HepG2 (cell line): Measurements from ENCODE around the gene METRNL. TPM values are rescaled to one million over a fixed set of nuclear protein-coding genes. Genes with fewer than 3 reads are reported as not detected.

Experiments
- ATAC-seq: fragments of 200-7000 bp; cut with Tn5 transposase; 3 replicates; pipeline ENCODE4 v1.9.1; 2020; ENCODE audit warnings: mild to moderate bottlenecking, moderate library complexity
- BruUV-seq: library from RNA; stranded (reverse); fragments of 400-500 nt; replicated peaks from 2 replicates; lab custom pipeline; 2021; lab: Mats Ljungman, UMichigan
- CTCF ChIA-PET: fragments of 300-600 bp; formaldehyde crosslinking; extraction: SDS; loops from one replicate; lab custom pipeline; 2021; ENCODE audit warnings: low total read pairs, inconsistent platforms, low intra/inter-chr PET ratio; lab: Yijun Ruan, JAX
- POLR2A ChIA-PET: fragments of 350-600 bp; sonication (Branson Sonifier 250); formaldehyde crosslinking; loops from one replicate; lab custom pipeline; 2020; ENCODE audit warnings: antibody characterized with exemption, inconsistent platforms; lab: Yijun Ruan, JAX
- DNase-seq: peaks from one replicate; pipeline ENCODE4 v3.0.0-alpha.2; 2015; ENCODE audit warnings: low spot score
- FAIRE-seq: peaks from 3 replicates; lab custom pipeline; 2011; peaks lifted over from hg19 to GRCh38; lab: Jason Lieb, UNC
- H2AFZ ChIP-seq: one replicate; pipeline ENCODE4 v1.6.1; 2011; ENCODE audit warnings: low read length, inconsistent platforms
- H3K27ac ChIP-seq: fragments of 300-600 bp; 3 replicates; pipeline ENCODE4 v1.8.0; 2011; ENCODE audit warnings: mixed run types, mild to moderate bottlenecking, mixed read lengths, low read length, inconsistent platforms; ENCODE audit not compliant: insufficient read depth; ENCODE audit errors: extremely low read length
- H3K27me3 ChIP-seq, 2 experiments: fragments of 200-600 bp in 1 of 2; 2 replicates in 1 of 2; 3 replicates in 1 of 2; pipeline versions ENCODE4 v1.6.0 to v1.8.0; 2011; ENCODE audit warnings: low read length in 2 of 2, mild to moderate bottlenecking in 2 of 2, moderate library complexity in 2 of 2, inconsistent platforms in 1 of 2; ENCODE audit not compliant: insufficient read depth in 2 of 2, control insufficient read depth in 1 of 2
- H3K36me3 ChIP-seq, 2 experiments: fragments of 200-600 bp in 1 of 2; replicated peaks in 1 of 2; 2 replicates in 1 of 2; 3 replicates in 1 of 2; pipeline versions ENCODE4 v1.5.1 to v1.8.0; 2011; ENCODE audit warnings: low read length in 2 of 2, inconsistent platforms in 1 of 2; ENCODE audit not compliant: insufficient read depth in 2 of 2, control insufficient read depth in 1 of 2
- H3K4me1 ChIP-seq: 2 replicates; pipeline ENCODE4 v1.5.1; 2012; ENCODE audit warnings: low read length, inconsistent platforms; ENCODE audit not compliant: insufficient read depth
- H3K4me2 ChIP-seq: 2 replicates; pipeline ENCODE4 v1.6.0; 2011; ENCODE audit warnings: low read depth, low read length, inconsistent platforms
- H3K4me3 ChIP-seq, 3 experiments: fragments of 200-600 bp in 1 of 3; sonication (generic), shearing (Covaris generic) in 1 of 3; replicated peaks in 1 of 3; 2 replicates each; pipeline ENCODE4 v1.5.1; 2011 to 2016; ENCODE audit warnings: low read length in 3 of 3, inconsistent platforms in 2 of 3, low read depth in 2 of 3, mild to moderate bottlenecking in 2 of 3, control low read depth in 1 of 3, mixed read lengths in 1 of 3; ENCODE audit not compliant: insufficient read depth in 1 of 3
- H3K79me2 ChIP-seq: one replicate; pipeline ENCODE4 v1.6.1; 2011; ENCODE audit warnings: low read length, inconsistent platforms; ENCODE audit not compliant: insufficient read depth
- H3K9ac ChIP-seq: 2 replicates; pipeline ENCODE4 v1.6.0; 2011; ENCODE audit warnings: mild to moderate bottlenecking, low read depth, low read length, inconsistent platforms; ENCODE audit not compliant: insufficient read depth
- H3K9me3 ChIP-seq: 2 replicates; pipeline ENCODE4 v1.5.1; 2012; ENCODE audit warnings: mild to moderate bottlenecking, low read length
- H4K20me1 ChIP-seq: 2 replicates; pipeline ENCODE4 v1.6.0; 2011; ENCODE audit warnings: inconsistent platforms, mild to moderate bottlenecking, low read length, moderate library complexity; ENCODE audit not compliant: insufficient read depth
- NFE2L1 ChIP-seq: sonication (generic); formaldehyde crosslinking; IDR thresholded peaks from 2 replicates; pipeline ENCODE4 v1.4.0; 2020; ENCODE audit warnings: missing genetic modification reagents, mild to moderate bottlenecking, borderline replicate concordance
- NR1H2 ChIP-seq: sonication (generic); formaldehyde crosslinking; IDR thresholded peaks from 2 replicates; pipeline ENCODE4 v1.8.1; 2022; ENCODE audit warnings: low read depth, missing genetic modification reagents, borderline replicate concordance
- SP140L ChIP-seq: sonication (generic); formaldehyde crosslinking; IDR thresholded peaks from 2 replicates; pipeline ENCODE4 v1.4.0; 2020; ENCODE audit warnings: missing genetic modification reagents, borderline replicate concordance
- ZNF367 ChIP-seq: sonication (generic); formaldehyde crosslinking; IDR thresholded peaks from 2 replicates; pipeline ENCODE4 v1.4.0; 2020; ENCODE audit warnings: missing genetic modification reagents, borderline replicate concordance
- ZNF761 ChIP-seq: sonication (generic); formaldehyde crosslinking; conservative IDR thresholded peaks from 2 replicates; pipeline ENCODE4 v1.4.0; 2020; ENCODE audit warnings: mild to moderate bottlenecking, missing genetic modification reagents
- WGBS: methylation state at CpG from one replicate; pipeline ENCODE4 v1.1.6; 2017; ENCODE audit warnings: low lambda C conversion rate; 5-methylcytosine and 5-hydroxymethylcytosine counted together
- in situ Hi-C: cut with HindIII; loops from 2 replicates; pipeline ENCODE4 v1.10.0; 2017; ENCODE audit warnings: low pct_unique_long_range_greater_than_20kb; ENCODE audit not compliant: extremely low pct_ligation_motif_present
- intact Hi-C: fragments of 100-400 bp; cut with micrococcal nuclease; formaldehyde crosslinking; loops from one replicate; pipeline ENCODE4 v1.10.0; 2022; ENCODE audit not compliant: unreplicated experiment
- polyA plus RNA-seq, 8 experiments: library from polyadenylated mRNA; depleted of rRNA in 3 of 8; stranded (reverse) in 7 of 8; unstranded in 1 of 8; fragments of >200 nt; fragmentation: Illumina TruSeq in 4 of 8; extraction: Trizol in 4 of 8; gene quantifications; 2 replicates each; pipeline versions ENCODE4 v1.2.1 to v1.2.3, GENCODE V29; 2011 to 2016; ENCODE audit warnings: low read depth in 4 of 8, missing spikeins in 1 of 8, mixed read lengths in 1 of 8; ENCODE audit not compliant: insufficient read depth in 1 of 8
- total RNA-seq, 5 experiments: library from RNA; depleted of rRNA; stranded (reverse); fragments of >200 nt; fragmentation: Illumina TruSeq; extraction: Trizol; gene quantifications; 2 replicates each; pipeline ENCODE4 v1.2.3, GENCODE V29; 2016; ENCODE audit warnings: low read depth in 1 of 5
- TF ChIP-seq, protein P1 (sequence below): sonication (generic); formaldehyde crosslinking; IDR thresholded peaks from 2 replicates; pipeline ENCODE4 v1.5.1; 2020; ENCODE audit warnings: mild to moderate bottlenecking, moderate library complexity, missing genetic modification reagents

METRNL gene
- total and polyA plus RNA-seq, 2 of the 13 experiments (the other 11 are each of a cell fraction or from before 2014, with no cell fraction given) = 0.66 to 0.84 TPM

- H2AFZ ChIP-seq = no peak overlapping the region
- FAIRE-seq = no peak
- POLR2A ChIA-PET = no interaction called here
- no TSS peak for BruUV-seq
- in situ Hi-C loops (no loop called here), intact Hi-C loops (no loop called here)
- ATAC-seq = no peak
- TF ChIP-seq NFE2L1 (CRISPR knock-in tag) (no peak), ZNF761 (CRISPR knock-in tag) (0 out of 2 replicates have a peak, but pooled peaks have one; percentile 47), SP140L (no peak), ZNF367 (no peak), NR1H2 (CRISPR knock-in tag) (no peak)
- TF ChIP-seq, protein P1, sequence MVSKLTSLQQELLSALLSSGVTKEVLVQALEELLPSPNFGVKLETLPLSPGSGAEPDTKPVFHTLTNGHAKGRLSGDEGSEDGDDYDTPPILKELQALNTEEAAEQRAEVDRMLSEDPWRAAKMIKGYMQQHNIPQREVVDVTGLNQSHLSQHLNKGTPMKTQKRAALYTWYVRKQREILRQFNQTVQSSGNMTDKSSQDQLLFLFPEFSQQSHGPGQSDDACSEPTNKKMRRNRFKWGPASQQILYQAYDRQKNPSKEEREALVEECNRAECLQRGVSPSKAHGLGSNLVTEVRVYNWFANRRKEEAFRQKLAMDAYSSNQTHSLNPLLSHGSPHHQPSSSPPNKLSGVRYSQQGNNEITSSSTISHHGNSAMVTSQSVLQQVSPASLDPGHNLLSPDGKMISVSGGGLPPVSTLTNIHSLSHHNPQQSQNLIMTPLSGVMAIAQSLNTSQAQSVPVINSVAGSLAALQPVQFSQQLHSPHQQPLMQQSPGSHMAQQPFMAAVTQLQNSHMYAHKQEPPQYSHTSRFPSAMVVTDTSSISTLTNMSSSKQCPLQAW (CRISPR knock-in tag) = no peak
- WGBS = 45% methylated on average over 25 of the region's 58 CpGs
- no peaks in the 10 kb centered on the region for H3K36me3 ChIP-seq
- H4K20me1 ChIP-seq = no peaks in the 10 kb centered on the region; the same call in 1 of the 2 replicates
- peaks cover 33 to 87% of the 10 kb centered on the region in 2 experiments for H3K27me3 ChIP-seq
- CTCF ChIA-PET = no interaction called here
- no peaks in the 10 kb centered on the region for H3K4me1 ChIP-seq
- H3K79me2 ChIP-seq = no peaks in the 10 kb centered on the region
- no peak overlapping the region for H3K4me3 ChIP-seq
- no peaks in the 10 kb centered on the region for H3K9me3 ChIP-seq
- DNase-seq = no peak
- H3K27ac ChIP-seq = no peak overlapping the region
- H3K4me2 ChIP-seq = no peak overlapping the region
- no peak overlapping the region for H3K9ac ChIP-seq
These were observed 10.5 kb upstream of the METRNL start for GRCh38 chr17:83068641-83069570.
